Measurements from ENCODE around the gene ZNF778. TPM values are rescaled to one million over a fixed set of nuclear protein-coding genes. Genes with fewer than 3 reads are reported as not detected.
A peak's percentile ranks its signal among the peaks of the same experiment; 100 is the strongest.
"Not testable (repeated sequence)": the region's sequence is repeated elsewhere in the genome, so short reads cannot be mapped to it uniquely, and the experiment has no call there.

ZNF778 gene
- total RNA-seq, 2 donors from 2014 or later: 13.0 to 16.3 TPM

DNA sequence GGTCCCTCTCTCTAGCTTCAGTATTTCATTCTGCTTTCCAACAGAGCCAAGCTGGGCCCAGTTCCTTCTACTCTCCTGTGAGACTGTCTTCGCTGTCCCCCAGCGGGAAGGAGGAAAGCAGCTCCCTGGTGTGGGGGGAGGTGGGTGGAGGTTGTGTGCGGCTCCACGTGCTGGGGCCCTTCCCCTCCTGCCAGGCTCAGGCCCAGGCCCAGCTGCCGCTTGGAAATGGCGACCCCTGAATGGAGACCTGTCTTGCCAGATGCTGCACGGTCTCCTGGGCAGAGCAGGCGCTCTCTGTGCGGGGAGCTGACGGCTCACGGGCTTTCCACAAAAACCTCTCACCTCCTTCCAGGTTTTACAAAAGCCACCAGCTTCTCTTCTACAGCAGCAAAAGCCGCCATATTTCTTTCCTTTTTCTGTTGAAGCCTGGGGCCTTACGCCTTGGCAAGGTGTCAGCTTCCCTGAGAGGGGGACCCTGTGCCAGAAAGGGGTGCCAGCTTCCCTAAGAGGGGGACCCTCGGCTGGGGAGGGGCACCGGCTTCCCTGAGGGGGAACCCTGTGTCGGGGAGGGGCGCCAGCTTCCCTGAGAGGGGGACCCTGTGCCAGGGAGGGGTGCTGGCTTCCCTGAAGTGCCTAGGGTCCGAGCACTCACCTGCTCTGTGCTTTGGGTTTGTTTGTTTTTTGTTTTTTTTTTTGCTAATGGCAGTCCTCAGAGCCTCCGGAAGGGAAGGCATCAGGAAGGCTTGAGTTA lies 47.5 kb downstream of the ZNF778 start:
- Histone ChIP-seq H3K27me3 (ENCODE audit: control insufficient read depth, insufficient read depth, low read length, poor library complexity, severe bottlenecking) (no peaks in the 10 kb centered on the region), H3K4me3 (ENCODE audit: low read length) (no peak overlapping the region), H3K9ac (ENCODE audit: extremely low read depth, low read length, poor library complexity, severe bottlenecking) (no peak overlapping the region), H3K36me3 (ENCODE audit: control insufficient read depth, insufficient read depth, low read length) (peaks cover 18% of the 10 kb centered on the region), H3K27ac (ENCODE audit: low read depth, low read length) (no peak overlapping the region), H3K4me1 (ENCODE audit: control insufficient read depth, insufficient read depth, low read length) (no peaks in the 10 kb centered on the region), H3K9me3 (ENCODE audit: control insufficient read depth, low read length) (peaks cover 4% of the 10 kb centered on the region)
- WGBS, 2 experiments (ENCODE audit: insufficient coverage in 1 of 2, insufficient read length in 1 of 2): 92 to 100% methylated on average over 9 to 19 of the region's 19 CpGs
- no peaks in the 10 kb centered on the region for H3K4me1 Mint-ChIP-seq
- H3K27me3 Mint-ChIP-seq (ENCODE audit: insufficient read depth): peaks cover 3% of the 10 kb centered on the region
- TF ChIP-seq CTCF (conservative IDR thresholded peaks at IDR 0.05): no peak
- no peak for DNase-seq
- no peak overlapping the region for H3K4me3 Mint-ChIP-seq
- no peak overlapping the region for H3K27ac Mint-ChIP-seq
- peaks cover 13% of the 10 kb centered on the region for H3K9me3 Mint-ChIP-seq
- H3K36me3 Mint-ChIP-seq (ENCODE audit: low read depth): peaks cover 27% of the 10 kb centered on the region

GRCh38 chr16:89265647-89266046 lies 48.1 kb downstream of the ZNF778 start:
- Histone ChIP-seq H3K9ac (ENCODE audit: extremely low read depth, low read length, poor library complexity, severe bottlenecking) (no peak overlapping the region), H3K27me3 (ENCODE audit: control insufficient read depth, insufficient read depth, low read length, poor library complexity, severe bottlenecking) (no peaks in the 10 kb centered on the region), H3K9me3 (ENCODE audit: control insufficient read depth, low read length) (peaks cover 4% of the 10 kb centered on the region), H3K36me3 (ENCODE audit: control insufficient read depth, insufficient read depth, low read length) (peaks cover 25% of the 10 kb centered on the region), H3K4me3 (ENCODE audit: low read length) (no peak overlapping the region), H3K27ac (ENCODE audit: low read depth, low read length) (peak overlapping the region; percentile 24), H3K4me1 (ENCODE audit: control insufficient read depth, insufficient read depth, low read length) (no peaks in the 10 kb centered on the region)
- Mint-ChIP-seq H3K9me3 (peaks cover 13% of the 10 kb centered on the region), H3K4me1 (no peaks in the 10 kb centered on the region), H3K27me3 (ENCODE audit: insufficient read depth) (peaks cover 3% of the 10 kb centered on the region), H3K4me3 (no peak overlapping the region), H3K36me3 (ENCODE audit: low read depth) (peaks cover 34% of the 10 kb centered on the region), H3K27ac (no peak overlapping the region)
- no peak for DNase-seq
- WGBS, 2 experiments (ENCODE audit: insufficient coverage in 1 of 2, insufficient read length in 1 of 2): 90 to 92% methylated on average over 20 to 21 of the region's 21 CpGs
- no peak for TF ChIP-seq CTCF (conservative IDR thresholded peaks at IDR 0.05)

- no peaks in the 10 kb centered on the region for H3K27me3 ChIP-seq (ENCODE audit: control insufficient read depth, insufficient read depth, low read length, poor library complexity, severe bottlenecking)
- 93% methylated on average over 3 to 17 of the region's 17 CpGs for WGBS, 2 experiments (ENCODE audit: insufficient coverage in 1 of 2, insufficient read length in 1 of 2)
- H3K27ac ChIP-seq (ENCODE audit: low read depth, low read length): no peak overlapping the region
- no peaks in the 10 kb centered on the region for H3K4me1 ChIP-seq (ENCODE audit: control insufficient read depth, insufficient read depth, low read length)
- H3K27me3 Mint-ChIP-seq (ENCODE audit: insufficient read depth): peaks cover 3% of the 10 kb centered on the region
- H3K4me3 Mint-ChIP-seq: no peak overlapping the region
- peaks cover 40% of the 10 kb centered on the region for H3K36me3 Mint-ChIP-seq (ENCODE audit: low read depth)
- peaks cover 13% of the 10 kb centered on the region for H3K9me3 Mint-ChIP-seq
- no peak overlapping the region for H3K27ac Mint-ChIP-seq
- no peak for TF ChIP-seq CTCF (conservative IDR thresholded peaks at IDR 0.05)
- no peak overlapping the region for H3K4me3 ChIP-seq (ENCODE audit: low read length)
- H3K4me1 Mint-ChIP-seq: no peaks in the 10 kb centered on the region
- peaks cover 29% of the 10 kb centered on the region for H3K36me3 ChIP-seq (ENCODE audit: control insufficient read depth, insufficient read depth, low read length)
- DNase-seq: no peak
- peaks cover 4% of the 10 kb centered on the region for H3K9me3 ChIP-seq (ENCODE audit: control insufficient read depth, low read length)
- H3K9ac ChIP-seq (ENCODE audit: extremely low read depth, low read length, poor library complexity, severe bottlenecking): no peak overlapping the region
Measured at GRCh38 chr16:89266521-89267134, 49.1 kb downstream of the ZNF778 start.

DNA sequence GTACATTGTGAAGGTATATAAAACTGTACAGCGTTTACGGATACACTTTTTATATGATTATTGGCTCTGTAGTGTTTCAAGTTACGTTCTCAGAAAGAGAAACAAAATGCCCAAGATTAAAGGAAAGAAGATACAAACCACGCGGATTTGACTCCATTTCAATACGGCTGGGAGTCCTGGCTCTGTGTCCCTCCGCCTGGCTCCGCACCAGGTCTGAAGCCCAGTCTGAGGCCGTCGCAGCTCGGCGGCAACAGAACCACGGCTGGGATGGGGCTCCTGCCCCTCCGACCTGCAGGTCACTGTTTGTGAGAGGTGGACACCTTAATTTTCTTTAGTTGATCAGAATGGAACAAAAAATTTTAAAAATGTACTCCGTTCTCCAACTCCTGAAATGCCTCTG lies 50.2 kb downstream of the ZNF778 start:
- H3K9me3 Mint-ChIP-seq; H3K27ac ChIP-seq (ENCODE audit: low read depth, low read length); H3K4me1 Mint-ChIP-seq; H3K27me3 Mint-ChIP-seq (ENCODE audit: insufficient read depth); H3K27me3 ChIP-seq (ENCODE audit: control insufficient read depth, insufficient read depth, low read length, poor library complexity, severe bottlenecking); H3K4me1 ChIP-seq (ENCODE audit: control insufficient read depth, insufficient read depth, low read length); H3K9me3 ChIP-seq (ENCODE audit: control insufficient read depth, low read length); H3K27ac Mint-ChIP-seq; H3K4me3 ChIP-seq (ENCODE audit: low read length); H3K4me3 Mint-ChIP-seq; DNase-seq; H3K9ac ChIP-seq (ENCODE audit: extremely low read depth, low read length, poor library complexity, severe bottlenecking): not testable (repeated sequence)
- H3K36me3 Mint-ChIP-seq (ENCODE audit: low read depth): peaks cover 46% of the 10 kb centered on the region
- H3K36me3 ChIP-seq (ENCODE audit: control insufficient read depth, insufficient read depth, low read length): peaks cover 38% of the 10 kb centered on the region
- 100% methylated on average over 5 of the region's 15 CpGs; no CpG with 5 or more reads in 1 of the 2 experiments for WGBS, 2 experiments (ENCODE audit: insufficient coverage in 1 of 2, insufficient read length in 1 of 2)
